ENCODE results near the gene NAALADL2.

Gene NAALADL2

DNA sequence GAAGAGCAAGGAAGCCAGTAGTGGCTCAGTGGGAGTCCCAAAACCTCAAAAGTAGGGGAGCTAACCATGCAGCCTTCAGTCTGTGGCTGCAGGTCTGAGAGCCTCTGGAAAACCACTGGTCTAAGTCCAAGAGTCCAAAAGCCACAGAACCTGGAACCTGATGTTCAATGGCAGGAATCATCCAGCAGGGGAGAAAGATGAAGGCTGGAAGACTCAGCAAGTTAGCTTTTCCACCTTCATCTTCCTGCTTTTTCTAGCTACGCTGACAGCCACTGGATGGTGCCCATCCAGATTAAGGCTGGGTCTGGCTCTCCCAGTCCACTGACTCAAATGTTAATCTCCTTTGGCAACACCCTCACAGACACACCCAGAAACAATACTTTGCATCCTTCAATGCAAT lies 626.3 kb downstream of the NAALADL2 start:
- TF ChIP-seq, protein P1, sequence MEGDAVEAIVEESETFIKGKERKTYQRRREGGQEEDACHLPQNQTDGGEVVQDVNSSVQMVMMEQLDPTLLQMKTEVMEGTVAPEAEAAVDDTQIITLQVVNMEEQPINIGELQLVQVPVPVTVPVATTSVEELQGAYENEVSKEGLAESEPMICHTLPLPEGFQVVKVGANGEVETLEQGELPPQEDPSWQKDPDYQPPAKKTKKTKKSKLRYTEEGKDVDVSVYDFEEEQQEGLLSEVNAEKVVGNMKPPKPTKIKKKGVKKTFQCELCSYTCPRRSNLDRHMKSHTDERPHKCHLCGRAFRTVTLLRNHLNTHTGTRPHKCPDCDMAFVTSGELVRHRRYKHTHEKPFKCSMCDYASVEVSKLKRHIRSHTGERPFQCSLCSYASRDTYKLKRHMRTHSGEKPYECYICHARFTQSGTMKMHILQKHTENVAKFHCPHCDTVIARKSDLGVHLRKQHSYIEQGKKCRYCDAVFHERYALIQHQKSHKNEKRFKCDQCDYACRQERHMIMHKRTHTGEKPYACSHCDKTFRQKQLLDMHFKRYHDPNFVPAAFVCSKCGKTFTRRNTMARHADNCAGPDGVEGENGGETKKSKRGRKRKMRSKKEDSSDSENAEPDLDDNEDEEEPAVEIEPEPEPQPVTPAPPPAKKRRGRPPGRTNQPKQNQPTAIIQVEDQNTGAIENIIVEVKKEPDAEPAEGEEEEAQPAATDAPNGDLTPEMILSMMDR (IDR thresholded peaks at IDR 0.05), result no peak
- Histone ChIP-seq H3K27ac (no peak overlapping the region), H3K4me3 (no peak overlapping the region)
- DNase-seq (ENCODE audit: low spot score), result no peak

DNA sequence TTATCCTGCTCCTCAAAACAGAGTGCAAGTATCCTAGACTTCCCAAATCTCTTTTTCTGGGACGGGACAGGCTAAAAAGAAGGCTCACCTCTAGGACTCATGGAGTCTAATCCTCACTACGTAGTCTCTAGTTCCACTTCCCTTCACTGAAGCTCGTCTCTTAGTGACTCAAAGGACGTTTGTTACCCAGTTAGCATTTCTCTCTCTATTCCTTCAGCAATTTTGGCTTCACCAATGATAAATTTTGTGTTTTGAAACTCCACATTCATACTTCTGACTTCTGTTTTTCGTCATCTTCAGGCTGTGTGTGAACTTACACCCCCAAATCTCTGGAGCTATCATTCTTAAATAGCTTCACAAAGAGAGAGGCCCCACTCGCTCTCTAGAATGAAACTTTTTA lies 627.1 kb downstream of the NAALADL2 start:
- Histone ChIP-seq H3K4me3 (no peak overlapping the region), H3K27ac (no peak overlapping the region)
- TF ChIP-seq, protein P1 (IDR thresholded peaks at IDR 0.05), result no peak
- DNase-seq (ENCODE audit: low spot score), result no peak

DNA sequence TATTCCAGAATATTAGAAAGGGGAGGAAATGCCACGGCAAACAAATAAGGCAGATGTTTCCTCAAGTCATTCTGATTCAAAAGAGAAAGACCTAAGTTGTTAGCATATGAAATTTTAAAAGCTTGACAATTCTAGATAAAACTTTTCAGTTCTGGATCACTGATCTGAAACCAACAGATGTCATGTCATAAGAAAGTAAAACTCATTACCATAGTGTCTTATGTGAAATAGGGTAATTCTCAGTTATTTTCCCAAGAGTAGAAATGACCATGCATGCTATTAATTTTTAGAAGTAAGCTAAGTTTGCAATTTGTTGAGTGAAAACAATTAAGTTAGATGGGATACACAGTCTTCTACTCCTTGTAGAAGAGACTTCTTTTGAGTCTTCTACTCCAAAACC lies 630.3 kb downstream of the NAALADL2 start:
- H3K27ac ChIP-seq, result no peak overlapping the region
- DNase-seq (ENCODE audit: low spot score), result no peak

DNA sequence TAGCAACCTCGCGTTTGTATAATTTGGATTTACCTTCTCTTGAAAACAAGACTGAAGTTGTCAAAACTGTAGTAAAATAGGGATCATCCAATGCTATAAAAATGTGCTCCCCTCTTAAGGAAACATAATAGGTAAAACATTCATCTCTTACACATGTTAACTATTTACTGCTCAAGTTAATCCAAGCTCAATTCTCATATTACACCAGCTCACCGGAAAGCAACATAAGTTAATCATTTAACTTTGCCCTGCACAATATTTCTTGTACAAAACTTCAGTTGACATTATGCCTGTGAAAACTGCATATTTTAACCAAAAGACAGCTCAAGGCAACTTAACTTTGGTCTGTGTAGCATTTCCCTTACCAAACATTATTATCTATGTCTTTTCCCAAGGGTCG lies 634.2 kb downstream of the NAALADL2 start:
- DNase-seq (ENCODE audit: low spot score), result no peak
- H3K27ac ChIP-seq, result no peak overlapping the region
- TF ChIP-seq, protein P1 (IDR thresholded peaks at IDR 0.05), result no peak
- H3K4me3 ChIP-seq, result no peak overlapping the region

More for the DNA sequence above, 630.3 kb downstream of the NAALADL2 start:
- no peak overlapping the region for H3K4me3 ChIP-seq
- TF ChIP-seq, protein P1 (IDR thresholded peaks at IDR 0.05), result no peak

DNA sequence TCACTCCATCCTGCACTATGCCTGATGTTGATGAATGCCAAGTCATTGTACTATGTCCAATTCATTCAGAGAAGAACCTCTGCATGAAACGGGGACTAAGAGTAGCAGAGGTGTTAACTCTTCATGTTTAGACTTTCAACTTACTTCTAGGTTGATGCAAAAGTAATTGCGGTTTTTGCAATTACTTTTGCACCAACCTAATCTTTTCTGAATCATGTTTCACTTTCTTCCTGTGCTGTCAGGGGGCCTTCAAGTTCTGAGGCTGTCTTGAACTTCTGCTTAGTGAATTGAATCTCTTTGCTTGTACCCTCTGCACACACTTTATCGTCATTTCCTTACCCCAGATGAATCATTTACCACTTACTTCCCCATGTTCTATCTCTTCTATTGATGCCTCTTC lies 636.2 kb downstream of the NAALADL2 start:
- TF ChIP-seq, protein P1 (IDR thresholded peaks at IDR 0.05), result no peak
- no peak for DNase-seq (ENCODE audit: low spot score)
- Histone ChIP-seq H3K4me3 (no peak overlapping the region), H3K27ac (no peak overlapping the region)

DNA sequence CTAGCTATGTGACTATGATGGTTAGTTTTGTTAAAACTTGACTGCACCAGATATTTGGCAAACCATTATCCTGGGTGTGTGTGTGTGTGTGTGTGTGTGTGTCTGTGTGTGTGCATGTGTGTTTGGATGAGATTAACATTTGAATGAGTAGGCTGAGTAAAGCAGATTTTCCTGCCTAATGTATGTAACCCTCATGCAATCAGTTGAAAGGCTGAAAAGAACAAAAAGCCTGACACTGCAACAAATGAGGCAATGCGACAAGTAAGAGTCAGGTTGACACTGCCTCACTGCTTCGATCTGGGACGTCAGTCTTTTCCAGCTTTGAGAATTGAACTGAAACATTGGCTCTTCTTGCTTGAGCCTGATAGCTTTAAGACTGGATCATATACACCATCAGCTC lies 643.0 kb downstream of the NAALADL2 start:
- TF ChIP-seq, protein P1 (IDR thresholded peaks at IDR 0.05), result no peak
- H3K4me3 ChIP-seq, result no peak overlapping the region
- H3K27ac ChIP-seq, result no peak overlapping the region
- no peak for DNase-seq (ENCODE audit: low spot score)

DNA sequence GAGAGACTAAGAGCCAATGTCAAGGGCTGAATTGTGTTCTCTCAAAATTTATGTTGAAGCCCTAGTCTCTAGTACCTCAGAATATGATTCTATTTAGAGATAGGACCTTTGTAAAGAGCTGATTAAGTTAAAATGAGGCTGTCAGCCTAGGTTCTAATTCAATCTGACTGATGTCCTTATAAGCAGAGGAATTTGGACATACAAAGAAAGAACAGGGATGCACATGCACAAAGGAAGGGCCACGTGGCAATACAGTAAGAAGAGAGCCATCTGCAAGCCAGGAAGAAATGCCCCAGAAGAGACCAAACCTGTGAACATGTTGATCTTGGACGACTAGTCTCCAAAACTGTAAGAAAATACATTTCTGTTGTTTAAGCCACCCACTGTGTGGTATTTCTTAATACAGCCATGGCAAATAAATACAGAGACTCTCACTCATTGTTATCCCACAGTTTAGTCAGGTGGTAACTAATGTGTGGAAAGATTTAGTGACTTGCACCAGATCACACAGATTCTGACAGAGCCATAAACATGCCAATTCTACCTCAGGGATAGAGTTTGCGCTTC lies 652.2 kb downstream of the NAALADL2 start:
- H3K27ac ChIP-seq, result no peak overlapping the region
- TF ChIP-seq, protein P1 (IDR thresholded peaks at IDR 0.05), result no peak
- DNase-seq (ENCODE audit: low spot score), result no peak
- no peak overlapping the region for H3K4me3 ChIP-seq
